CD4-positive, CD25-positive, alpha-beta regulatory T cell (primary cell): ENCODE results near the gene SULF2. TPM values are rescaled to one million over a fixed set of nuclear protein-coding genes. Genes with fewer than 3 reads are reported as not detected.

Experiments
- ATAC-seq, 2 donors: fragments of 150-1000 bp; cut with Tn5 transposase; one replicate each; pipeline ENCODE4 v1.10.0; 2021; ENCODE audit warnings: low read depth in 2 of 2, moderate number of reproducible peaks in 2 of 2, moderate library complexity in 1 of 2
- DNase-seq, 3 donors: peaks; one replicate each; pipeline versions ENCODE4 v3.0.0 to v3.0.0-alpha.2; 2012 to 2022; ENCODE audit warnings: mixed read lengths in 1 of 3
- H3K27ac ChIP-seq: one replicate; pipeline ENCODE4 v1.7.0; 2013; ENCODE audit warnings: mild to moderate bottlenecking, low read length; ENCODE audit not compliant: insufficient read depth, poor library complexity, severe bottlenecking
- H3K27me3 ChIP-seq: one replicate; pipeline ENCODE4 v1.7.0; 2013; ENCODE audit warnings: low read length; ENCODE audit not compliant: control insufficient read depth, insufficient read depth
- H3K36me3 ChIP-seq: one replicate; pipeline ENCODE4 v1.7.0; 2013; ENCODE audit warnings: mild to moderate bottlenecking, low read length, moderate library complexity; ENCODE audit not compliant: control insufficient read depth, insufficient read depth
- H3K4me1 ChIP-seq: 2 replicates; pipeline ENCODE4 v1.7.0; 2013; ENCODE audit warnings: mild to moderate bottlenecking, low read length; ENCODE audit not compliant: insufficient read depth, control insufficient read depth, poor library complexity, severe bottlenecking
- H3K4me3 ChIP-seq: one replicate; pipeline ENCODE4 v1.7.0; 2013; ENCODE audit warnings: low read depth, mild to moderate bottlenecking, low read length, moderate library complexity
- H3K9me3 ChIP-seq, 2 experiments: 1 replicate in 1 of 2; 2 replicates in 1 of 2; pipeline ENCODE4 v1.7.0; 2013; ENCODE audit warnings: low read length in 2 of 2, mild to moderate bottlenecking in 1 of 2, moderate library complexity in 1 of 2; ENCODE audit not compliant: control insufficient read depth in 2 of 2
- H3K27ac Mint-ChIP-seq, 3 donors: one replicate each; pipeline ENCODE4 v1.8.0; 2020 to 2022; ENCODE audit warnings: mild to moderate bottlenecking in 3 of 3, mixed read lengths in 3 of 3, moderate library complexity in 2 of 3
- H3K27me3 Mint-ChIP-seq: one replicate; pipeline ENCODE4 v1.8.0; 2022; ENCODE audit warnings: mild to moderate bottlenecking, mixed read lengths
- H3K36me3 Mint-ChIP-seq: one replicate; pipeline ENCODE4 v1.8.0; 2020; ENCODE audit warnings: mixed read lengths
- H3K4me1 Mint-ChIP-seq, 4 donors: one replicate each; pipeline ENCODE4 v1.8.0; 2020 to 2022; ENCODE audit warnings: mixed read lengths in 4 of 4, mild to moderate bottlenecking in 1 of 4
- H3K4me3 Mint-ChIP-seq, 4 donors: one replicate each; pipeline ENCODE4 v1.8.0; 2020 to 2022; ENCODE audit warnings: mild to moderate bottlenecking in 4 of 4, mixed read lengths in 4 of 4, moderate library complexity in 3 of 4
- H3K9me3 Mint-ChIP-seq, 7 donors: one replicate each; pipeline ENCODE4 v1.8.0; 2020 to 2022; ENCODE audit warnings: mixed read lengths in 7 of 7, mild to moderate bottlenecking in 3 of 7, moderate library complexity in 2 of 7
- polyA plus RNA-seq, 4 donors: library from polyadenylated mRNA; unstranded; fragments of 300-500 nt; fragmentation: Illumina TruSeq; gene quantifications; one replicate each; pipeline ENCODE4 v1.2.3, GENCODE V29; 2021
- total RNA-seq: library from RNA; stranded (reverse); gene quantifications from one replicate; pipeline ENCODE4 v1.2.3, GENCODE V29; 2022

Gene SULF2
- total and polyA plus RNA-seq, 5 donors from 2014 or later = 0.33 to 1.2 (median 0.74) TPM; not detected in 1

DNA sequence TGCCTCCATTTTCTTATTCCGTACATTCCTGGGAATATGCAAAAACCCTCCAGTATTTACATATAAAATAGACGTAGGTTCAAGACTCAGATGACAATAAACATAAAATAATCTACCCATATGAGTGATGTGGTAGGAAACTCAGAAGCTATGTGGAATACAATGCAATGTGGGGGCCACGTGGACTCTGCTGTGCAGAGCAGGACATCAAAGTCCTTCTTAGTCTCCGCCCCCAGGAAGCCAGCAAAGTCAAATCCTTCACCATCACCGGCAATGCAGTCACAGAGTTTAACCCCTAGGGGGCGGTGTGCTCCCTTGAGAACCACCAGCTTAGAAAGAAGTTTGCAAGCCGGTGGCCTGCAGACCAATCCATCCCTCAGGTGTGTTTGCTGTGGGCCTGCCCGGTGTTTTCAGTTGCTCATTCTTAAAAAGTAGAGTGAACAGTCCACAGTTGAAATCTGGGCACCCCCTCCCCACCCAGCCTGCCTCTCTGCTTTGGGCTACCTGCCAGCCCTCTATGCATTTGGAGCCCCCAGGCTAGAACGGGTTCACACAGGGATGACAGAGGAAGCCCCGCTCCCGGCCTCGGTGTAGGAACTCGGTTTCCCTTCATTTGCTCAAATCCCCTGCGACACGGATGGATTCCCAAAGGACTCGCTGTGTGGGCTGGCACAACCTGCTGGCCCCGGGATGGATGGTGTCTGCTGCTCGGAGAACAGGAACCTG, 59.9 kb downstream of the SULF2 start:
- Mint-ChIP-seq H3K4me1 (peaks cover 10 to 50% (median 34%) of the 10 kb centered on the region in 4 donors), H3K36me3 (peaks cover 5% of the 10 kb centered on the region), H3K27ac (peak overlapping the region; percentile 85 to 99 (median 89)), H3K4me3 (peak overlapping the region in 1 of 4 donors; percentile 34), H3K9me3 (no peaks in the 10 kb centered on the region), H3K27me3 (peaks cover 7% of the 10 kb centered on the region)
- ATAC-seq = peak; percentile 53 to 55
- Histone ChIP-seq H3K27me3 (no peaks in the 10 kb centered on the region), H3K4me3 (no peak overlapping the region), H3K9me3 (no peaks in the 10 kb centered on the region), H3K4me1 (peaks cover 33% of the 10 kb centered on the region), H3K36me3 (no peaks in the 10 kb centered on the region), H3K27ac (peak overlapping the region; percentile 90)
- DNase-seq = peak; percentile 70 to 97 (median 90)

DNA sequence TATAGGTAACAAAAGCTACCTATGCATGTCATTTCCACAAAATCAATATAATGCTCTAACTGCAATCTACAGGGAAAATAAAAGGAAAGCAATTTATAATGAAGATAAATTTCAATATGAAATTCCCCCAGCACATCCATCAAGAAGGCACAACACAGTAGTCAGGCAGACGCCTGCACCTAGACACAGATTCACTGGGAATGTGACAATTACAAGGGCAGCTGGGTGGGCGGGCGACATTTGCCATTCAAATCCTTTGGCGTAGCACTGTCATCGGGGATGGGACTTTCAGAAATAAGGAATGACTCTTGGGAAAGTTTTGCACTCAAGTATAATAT, 60.4 kb downstream of the SULF2 start:
- Mint-ChIP-seq H3K9me3 (no peaks in the 10 kb centered on the region), H3K27ac (peak overlapping the region in 1 of 3 donors; percentile 85), H3K4me1 (peaks cover 10 to 50% (median 34%) of the 10 kb centered on the region in 4 donors), H3K27me3 (peaks cover 7% of the 10 kb centered on the region), H3K36me3 (peaks cover 5% of the 10 kb centered on the region), H3K4me3 (peak overlapping the region in 1 of 4 donors; percentile 34)
- no peak overlapping the region for H3K27ac ChIP-seq
- ATAC-seq (no peak), DNase-seq (no peak)
- no peak overlapping the region for H3K4me3 ChIP-seq
- H3K36me3 ChIP-seq = no peaks in the 10 kb centered on the region
- peaks cover 33% of the 10 kb centered on the region for H3K4me1 ChIP-seq
- H3K9me3 ChIP-seq = no peaks in the 10 kb centered on the region
- no peaks in the 10 kb centered on the region for H3K27me3 ChIP-seq

DNA sequence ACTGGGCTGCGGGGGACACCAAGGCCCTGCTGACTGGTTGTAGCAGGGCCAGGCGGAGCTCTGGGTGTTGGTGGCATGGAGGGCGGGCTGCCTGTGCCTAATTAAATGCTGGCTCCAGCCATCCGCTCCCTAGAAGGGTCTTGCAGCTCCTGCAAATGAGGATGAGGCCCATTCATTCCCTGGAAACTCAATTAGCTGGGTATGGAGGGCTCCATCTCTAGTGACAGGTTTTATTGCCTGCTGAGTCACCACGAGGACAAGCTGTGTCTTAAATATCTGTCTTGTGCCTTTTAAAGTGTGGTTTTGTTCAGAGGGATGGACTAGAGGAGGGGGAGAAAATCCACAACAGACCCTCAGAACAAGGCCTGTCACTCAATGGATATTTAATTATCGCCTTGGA, 60.9 kb downstream of the SULF2 start:
- Histone ChIP-seq H3K9me3 (no peaks in the 10 kb centered on the region), H3K27ac (no peak overlapping the region), H3K27me3 (no peaks in the 10 kb centered on the region), H3K4me1 (peaks cover 33% of the 10 kb centered on the region), H3K4me3 (no peak overlapping the region), H3K36me3 (no peaks in the 10 kb centered on the region)
- H3K4me1 Mint-ChIP-seq = peaks cover 10 to 46% (median 31%) of the 10 kb centered on the region in 4 donors
- H3K9me3 Mint-ChIP-seq = no peaks in the 10 kb centered on the region
- H3K27ac Mint-ChIP-seq = peak overlapping the region in 1 of 3 donors; percentile 26
- ATAC-seq (no peak), DNase-seq (no peak)
- peaks cover 7% of the 10 kb centered on the region for H3K27me3 Mint-ChIP-seq
- H3K4me3 Mint-ChIP-seq = no peak overlapping the region
- H3K36me3 Mint-ChIP-seq = peaks cover 5% of the 10 kb centered on the region

DNA sequence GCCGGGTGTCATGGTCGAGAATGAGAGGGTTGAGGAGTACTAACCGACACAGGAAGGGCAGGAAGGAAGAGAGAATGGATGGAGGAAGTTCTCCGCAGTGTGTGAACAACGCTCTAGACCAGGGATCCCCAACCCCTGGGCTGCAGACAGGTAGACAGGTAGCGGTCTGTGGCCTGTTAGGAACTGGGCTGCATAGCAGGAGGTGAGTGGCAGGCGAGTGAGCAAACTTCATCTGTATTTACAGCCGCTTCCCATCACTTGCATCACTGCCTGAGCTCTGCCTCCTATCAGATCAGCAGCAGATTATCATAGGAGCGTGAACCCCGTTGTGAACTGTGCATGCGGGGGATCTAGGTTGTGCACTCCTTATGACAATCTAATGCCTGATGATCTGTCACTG, 62.0 kb downstream of the SULF2 start:
- Mint-ChIP-seq H3K27ac (no peak overlapping the region), H3K4me3 (no peak overlapping the region), H3K27me3 (peaks cover 10% of the 10 kb centered on the region), H3K36me3 (peaks cover 5% of the 10 kb centered on the region), H3K4me1 (peaks cover 10 to 36% (median 23%) of the 10 kb centered on the region in 4 donors), H3K9me3 (no peaks in the 10 kb centered on the region)
- ATAC-seq = no peak
- no peaks in the 10 kb centered on the region for H3K9me3 ChIP-seq
- H3K27me3 ChIP-seq = no peaks in the 10 kb centered on the region
- H3K4me3 ChIP-seq = no peak overlapping the region
- peaks cover 22% of the 10 kb centered on the region for H3K4me1 ChIP-seq
- H3K36me3 ChIP-seq = no peaks in the 10 kb centered on the region
- DNase-seq = no peak
- H3K27ac ChIP-seq = no peak overlapping the region

DNA sequence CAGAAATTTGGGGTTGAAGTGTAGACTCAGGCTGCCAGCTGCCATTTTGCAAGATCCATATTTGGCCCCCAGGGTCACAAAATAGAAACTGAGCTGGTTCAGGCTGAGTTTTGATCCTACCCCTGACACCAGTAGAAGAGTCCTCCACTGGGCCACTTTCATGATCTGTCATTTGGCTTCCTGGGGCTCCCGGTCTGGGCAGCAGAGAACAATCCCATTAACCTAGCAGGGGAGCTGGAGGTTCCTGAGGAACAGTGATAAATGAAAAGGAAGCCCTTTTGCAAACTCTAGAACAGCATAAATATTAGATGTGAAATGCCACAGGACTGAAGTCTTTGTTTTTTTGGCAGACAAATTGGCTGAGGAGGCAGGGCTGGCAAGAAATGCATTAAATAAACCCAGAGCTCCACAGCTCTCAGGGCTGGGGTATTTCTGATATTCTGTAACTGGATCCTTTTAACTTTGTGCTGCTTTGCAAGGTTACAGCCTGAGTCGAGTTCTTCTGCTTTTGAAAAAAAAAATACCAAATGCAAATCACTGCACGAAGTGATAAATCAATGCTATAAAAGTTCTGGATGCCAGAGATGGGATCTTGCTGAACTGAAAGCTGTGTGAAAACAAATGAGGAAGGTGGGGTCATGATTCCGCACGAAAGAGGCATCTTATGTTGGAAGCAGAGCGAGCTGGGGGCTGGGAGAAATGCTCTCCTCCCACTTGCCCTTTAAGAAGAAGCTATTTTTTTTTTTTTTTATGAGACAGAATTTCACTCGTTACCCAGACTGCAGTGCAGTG, 64.4 kb downstream of the SULF2 start:
- Mint-ChIP-seq H3K27me3 (peaks cover 11% of the 10 kb centered on the region), H3K4me3 (no peak overlapping the region), H3K9me3 (no peaks in the 10 kb centered on the region), H3K27ac (no peak overlapping the region), H3K4me1 (peaks cover 4 to 12% (median 9%) of the 10 kb centered on the region in 4 donors), H3K36me3 (no peaks in the 10 kb centered on the region)
- peaks cover 4% of the 10 kb centered on the region for H3K4me1 ChIP-seq
- DNase-seq (no peak), ATAC-seq (no peak)
- no peaks in the 10 kb centered on the region for H3K27me3 ChIP-seq
- H3K4me3 ChIP-seq = no peak overlapping the region
- no peaks in the 10 kb centered on the region for H3K36me3 ChIP-seq
- no peaks in the 10 kb centered on the region for H3K9me3 ChIP-seq
- no peak overlapping the region for H3K27ac ChIP-seq

DNA sequence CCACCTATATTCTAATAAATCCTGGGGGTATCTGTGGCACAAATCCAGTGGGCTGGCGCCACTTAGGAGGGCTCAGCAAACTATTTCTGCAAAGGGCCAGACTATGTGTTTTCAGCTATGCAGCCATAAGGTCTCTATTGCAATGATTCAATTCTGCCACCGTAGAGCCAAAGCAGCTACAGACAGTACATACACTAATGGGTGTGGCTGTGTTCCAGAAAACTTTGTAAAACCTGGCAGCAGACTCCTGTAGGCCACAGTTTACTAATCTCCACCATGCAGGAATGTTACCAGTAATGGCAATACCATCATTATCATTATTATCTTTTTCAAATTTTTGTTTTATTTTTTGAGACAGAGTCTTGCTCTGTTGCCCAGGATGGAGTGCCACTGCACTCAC, 65.7 kb downstream of the SULF2 start:
- Histone ChIP-seq H3K4me3 (no peak overlapping the region), H3K27me3 (no peaks in the 10 kb centered on the region), H3K36me3 (no peaks in the 10 kb centered on the region), H3K9me3 (no peaks in the 10 kb centered on the region), H3K27ac (no peak overlapping the region), H3K4me1 (no peaks in the 10 kb centered on the region)
- peaks cover 5% of the 10 kb centered on the region for H3K27me3 Mint-ChIP-seq
- H3K4me1 Mint-ChIP-seq = no peaks in the 10 kb centered on the region
- no peak overlapping the region for H3K27ac Mint-ChIP-seq
- H3K9me3 Mint-ChIP-seq = no peaks in the 10 kb centered on the region
- no peaks in the 10 kb centered on the region for H3K36me3 Mint-ChIP-seq
- ATAC-seq (no peak), DNase-seq (no peak)
- no peak overlapping the region for H3K4me3 Mint-ChIP-seq

DNA sequence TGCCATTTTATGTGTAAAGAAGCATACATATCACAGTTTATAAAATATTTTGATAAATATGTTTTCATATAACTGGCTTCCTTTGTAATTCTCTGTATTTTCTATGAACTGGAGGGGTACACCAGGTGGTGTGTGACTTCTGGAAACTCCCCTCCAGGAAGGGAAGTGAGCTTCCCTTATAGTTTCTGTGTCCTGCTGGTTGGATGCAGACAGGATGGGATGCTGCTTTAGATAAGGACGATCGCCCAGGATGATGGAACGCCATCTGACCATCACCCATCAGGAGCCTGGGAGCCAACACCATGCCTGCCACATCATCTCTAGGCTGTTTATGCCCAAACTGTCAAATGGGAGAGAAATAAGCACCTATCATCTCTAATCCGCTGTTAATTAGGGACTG, 66.1 kb downstream of the SULF2 start:
- no peak overlapping the region for H3K27ac ChIP-seq

More for the DNA sequence above, 66.1 kb downstream of the SULF2 start:
- H3K36me3 ChIP-seq = no peaks in the 10 kb centered on the region
- no peak overlapping the region for H3K4me3 Mint-ChIP-seq
- H3K4me1 Mint-ChIP-seq = no peaks in the 10 kb centered on the region
- DNase-seq = no peak
- peaks cover 5% of the 10 kb centered on the region for H3K27me3 Mint-ChIP-seq
- H3K4me1 ChIP-seq = no peaks in the 10 kb centered on the region
- ATAC-seq = no peak
- no peaks in the 10 kb centered on the region for H3K9me3 ChIP-seq
- H3K27me3 ChIP-seq = no peaks in the 10 kb centered on the region
- no peak overlapping the region for H3K27ac Mint-ChIP-seq
- peaks cover 0 to under 1% (median 0%) of the 10 kb centered on the region in 7 donors for H3K9me3 Mint-ChIP-seq
- no peaks in the 10 kb centered on the region for H3K36me3 Mint-ChIP-seq
- H3K4me3 ChIP-seq = no peak overlapping the region
